Measurements from ENCODE around the gene ZNF382.
A peak's percentile ranks its signal among the peaks of the same experiment; 100 is the strongest.

ZNF382 gene

GRCh38 chr19:36627057-36627456, 21.9 kb downstream of the ZNF382 start:
- Mint-ChIP-seq H3K36me3 (ENCODE audit: low read depth) (peaks cover 93% of the 10 kb centered on the region), H3K27me3 (ENCODE audit: low read depth) (no peaks in the 10 kb centered on the region), H3K27ac (no peak overlapping the region), H3K4me3 (no peak overlapping the region), H3K4me1 (no peaks in the 10 kb centered on the region), H3K9me3 (peaks cover 82% of the 10 kb centered on the region)
- TF ChIP-seq CTCF (IDR thresholded peaks at IDR 0.05; ENCODE audit: unreplicated experiment in 3 of 3), result no peak

GRCh38 chr19:36635342-36635741, 30.2 kb downstream of the ZNF382 start:
- Mint-ChIP-seq H3K9me3 (peaks cover 82% of the 10 kb centered on the region), H3K36me3 (ENCODE audit: low read depth) (peaks cover 96% of the 10 kb centered on the region), H3K4me3 (no peak overlapping the region), H3K27ac (no peak overlapping the region), H3K27me3 (ENCODE audit: low read depth) (no peaks in the 10 kb centered on the region), H3K4me1 (no peaks in the 10 kb centered on the region)
- no peak for TF ChIP-seq CTCF (IDR thresholded peaks at IDR 0.05; ENCODE audit: unreplicated experiment in 3 of 3)

GRCh38 chr19:36638862-36639510, 33.9 kb downstream of the ZNF382 start:
- H3K27ac Mint-ChIP-seq, result no peak overlapping the region
- no peaks in the 10 kb centered on the region for H3K4me1 Mint-ChIP-seq
- H3K27me3 Mint-ChIP-seq (ENCODE audit: low read depth), result peaks cover 4% of the 10 kb centered on the region

GRCh38 chr19:36646746-36647145, 41.6 kb downstream of the ZNF382 start:
- H3K36me3 Mint-ChIP-seq (ENCODE audit: low read depth), result peaks cover 83% of the 10 kb centered on the region
- no peak overlapping the region for H3K27ac Mint-ChIP-seq
- no peak for TF ChIP-seq CTCF (IDR thresholded peaks at IDR 0.05; ENCODE audit: unreplicated experiment in 3 of 3)
- H3K4me1 Mint-ChIP-seq, result no peaks in the 10 kb centered on the region
- peaks cover 4% of the 10 kb centered on the region for H3K27me3 Mint-ChIP-seq (ENCODE audit: low read depth)
- H3K4me3 Mint-ChIP-seq, result no peak overlapping the region
- H3K9me3 Mint-ChIP-seq, result peaks cover 53% of the 10 kb centered on the region

More at GRCh38 chr19:36638862-36639510, 33.9 kb downstream of the ZNF382 start:
- Mint-ChIP-seq H3K4me3 (no peak overlapping the region), H3K9me3 (peaks cover 79% of the 10 kb centered on the region), H3K36me3 (ENCODE audit: low read depth) (peaks cover 94% of the 10 kb centered on the region)
- no peak for TF ChIP-seq CTCF (IDR thresholded peaks at IDR 0.05; ENCODE audit: unreplicated experiment in 3 of 3)

GRCh38 chr19:36652958-36653357, 47.8 kb downstream of the ZNF382 start:
- Mint-ChIP-seq H3K36me3 (ENCODE audit: low read depth) (peaks cover 92% of the 10 kb centered on the region), H3K27me3 (ENCODE audit: low read depth) (no peaks in the 10 kb centered on the region), H3K4me3 (no peak overlapping the region), H3K4me1 (no peaks in the 10 kb centered on the region), H3K9me3 (peaks cover 54% of the 10 kb centered on the region), H3K27ac (no peak overlapping the region)
- TF ChIP-seq CTCF (IDR thresholded peaks at IDR 0.05; ENCODE audit: unreplicated experiment in 3 of 3), result no peak

GRCh38 chr19:36665832-36666231, 60.7 kb downstream of the ZNF382 start:
- peaks cover 65% of the 10 kb centered on the region for H3K9me3 Mint-ChIP-seq
- H3K4me3 Mint-ChIP-seq, result peak overlapping the region; percentile 98 to 100 (median 100)
- no peak for TF ChIP-seq CTCF (IDR thresholded peaks at IDR 0.05; ENCODE audit: unreplicated experiment in 3 of 3)
- H3K36me3 Mint-ChIP-seq (ENCODE audit: low read depth), result peaks cover 83% of the 10 kb centered on the region
- H3K4me1 Mint-ChIP-seq, result peaks cover 27% of the 10 kb centered on the region
- H3K27me3 Mint-ChIP-seq (ENCODE audit: low read depth), result no peaks in the 10 kb centered on the region
- peak overlapping the region; percentile 37 to 92 (median 45) for H3K27ac Mint-ChIP-seq

All from nephron (organoid).